WTC11 (cell line): ENCODE results near the gene SLC16A13. TPM values are rescaled to one million over a fixed set of nuclear protein-coding genes. Genes with fewer than 3 reads are reported as not detected.

Experiments used
- ATAC-seq: fragments of 200-7000 bp; cut with Tn5 transposase; 2 replicates; pipeline ENCODE4 v1.10.0; 2021; ENCODE audit warnings: mild to moderate bottlenecking, moderate library complexity
- CTCF ChIA-PET: fragments of 300-600 bp; sonication (Branson Sonifier 250); formaldehyde crosslinking; loops from one replicate; lab custom pipeline; 2021; ENCODE audit warnings: antibody characterized with exemption; lab: Charles Lee
- POLR2A ChIA-PET: fragments of 350-600 bp; sonication (Branson Sonifier 250); formaldehyde crosslinking; loops from one replicate; lab custom pipeline; 2021; ENCODE audit warnings: antibody characterized with exemption; lab: Charles Lee
- DNase-seq: peaks from one replicate; pipeline ENCODE4 v3.0.0; 2021; ENCODE audit warnings: low spot score
- H3K27ac Mint-ChIP-seq: 2 replicates; pipeline ENCODE4 v1.8.0; 2021; ENCODE audit warnings: mixed read lengths
- H3K27me3 Mint-ChIP-seq: 2 replicates; pipeline ENCODE4 v1.8.0; 2021; ENCODE audit warnings: low read depth, mild to moderate bottlenecking, moderate library complexity, mixed read lengths
- H3K36me3 Mint-ChIP-seq: 2 replicates; pipeline ENCODE4 v1.8.0; 2021; ENCODE audit warnings: mixed read lengths
- H3K4me1 Mint-ChIP-seq: 2 replicates; pipeline ENCODE4 v1.8.0; 2022; ENCODE audit warnings: mixed read lengths
- H3K4me3 Mint-ChIP-seq: 2 replicates; pipeline ENCODE4 v1.8.0; 2021; ENCODE audit warnings: mild to moderate bottlenecking, moderate library complexity, mixed read lengths
- H3K9me3 Mint-ChIP-seq: 2 replicates; pipeline ENCODE4 v1.8.0; 2021; ENCODE audit warnings: mixed read lengths
- ATF1 ChIP-seq: sonication (generic); formaldehyde crosslinking; IDR thresholded peaks from 2 replicates; pipeline ENCODE4 v1.8.1; 2023; ENCODE audit warnings: mild to moderate bottlenecking, moderate library complexity, missing genetic modification reagents
- ATF3 ChIP-seq: sonication (generic); formaldehyde crosslinking; conservative IDR thresholded peaks from 2 replicates; pipeline ENCODE4 v1.8.1; 2022; ENCODE audit warnings: mild to moderate bottlenecking, missing genetic modification reagents
- E2F4 ChIP-seq: sonication (generic); formaldehyde crosslinking; IDR thresholded peaks from 2 replicates; pipeline ENCODE4 v1.8.1; 2022; ENCODE audit warnings: low read depth, mild to moderate bottlenecking, moderate library complexity, missing genetic modification reagents, borderline replicate concordance
- E2F5 ChIP-seq: sonication (generic); formaldehyde crosslinking; IDR thresholded peaks from 2 replicates; pipeline ENCODE4 v1.8.1; 2022; ENCODE audit warnings: mild to moderate bottlenecking, moderate library complexity, missing genetic modification reagents
- ESRRA ChIP-seq: sonication (generic); formaldehyde crosslinking; IDR thresholded peaks from 2 replicates; pipeline ENCODE4 v1.8.1; 2022; ENCODE audit warnings: mild to moderate bottlenecking, missing genetic modification reagents, borderline replicate concordance
- GTF2I ChIP-seq: fragments of 250-450 bp; sonication (Bioruptor Pico); conservative IDR thresholded peaks from 2 replicates; pipeline ENCODE4 v1.4.0; 2021; ENCODE audit warnings: mild to moderate bottlenecking
- NFE2L1 ChIP-seq: sonication (generic); formaldehyde crosslinking; IDR thresholded peaks from 2 replicates; pipeline ENCODE4 v1.8.1; 2023; ENCODE audit warnings: missing genetic modification reagents
- PRRX2 ChIP-seq: fragments of 250-450 bp; sonication (Bioruptor Pico); IDR thresholded peaks from 2 replicates; pipeline ENCODE4 v1.8.0; 2021; ENCODE audit warnings: mild to moderate bottlenecking
- ZNF219 ChIP-seq: sonication (generic); formaldehyde crosslinking; IDR thresholded peaks from 2 replicates; pipeline ENCODE4 v1.8.0; 2023; ENCODE audit warnings: missing genetic modification reagents, mild to moderate bottlenecking, borderline replicate concordance
- ZNF281 ChIP-seq: sonication (generic); formaldehyde crosslinking; IDR thresholded peaks from 2 replicates; pipeline ENCODE4 v1.8.0; 2023; ENCODE audit warnings: mild to moderate bottlenecking, missing genetic modification reagents
- ZNF425 ChIP-seq: fragments of 250-450 bp; sonication (Bioruptor Pico); conservative IDR thresholded peaks from 2 replicates; pipeline ENCODE4 v1.9.0; 2021; ENCODE audit warnings: mild to moderate bottlenecking
- ZSCAN18 ChIP-seq: fragments of 250-450 bp; sonication (Bioruptor Pico); IDR thresholded peaks from 2 replicates; pipeline ENCODE4 v2.1.2; 2022; ENCODE audit warnings: mild to moderate bottlenecking, moderate library complexity
- total RNA-seq: library from RNA; stranded (reverse); gene quantifications from 3 replicates; pipeline ENCODE4 v1.2.3, GENCODE V29; 2021

The SLC16A13 gene
- total RNA-seq, 1 experiment from 2014 or later, result 5.2 TPM

- no peak for TF ChIP-seq ZNF281 (CRISPR knock-in tag)
These were observed 28.4 kb downstream of the SLC16A13 start (continued) for GRCh38 chr17:7064261-7064660.

- CTCF ChIA-PET, result no interaction called here
- Mint-ChIP-seq H3K27ac (no peak overlapping the region), H3K4me1 (no peaks in the 10 kb centered on the region; the same call in 1 of the 2 replicates)
These were observed 31.4 kb downstream of the SLC16A13 start for GRCh38 chr17:7067198-7067597.

GRCh38 chr17:7068268-7068667, 32.5 kb downstream of the SLC16A13 start:
- H3K4me3 Mint-ChIP-seq, result no peak overlapping the region
- ChIA-PET CTCF (no interaction called here), POLR2A (no interaction called here)
- H3K27ac Mint-ChIP-seq, result no peak overlapping the region
- no peak for TF ChIP-seq ZNF219
- TF ChIP-seq ZNF425, result no peak
- no peak for TF ChIP-seq ESRRA (CRISPR knock-in tag)
- TF ChIP-seq GTF2I, result no peak
- TF ChIP-seq ZSCAN18 (CRISPR knock-in tag), result no peak
- TF ChIP-seq E2F4 (CRISPR knock-in tag), result no peak
- H3K27me3 Mint-ChIP-seq, result peaks cover 43% of the 10 kb centered on the region
- H3K9me3 Mint-ChIP-seq, result peaks cover 35% of the 10 kb centered on the region
- no peaks in the 10 kb centered on the region; the same call in 1 of the 2 replicates for H3K4me1 Mint-ChIP-seq
- no peak for ATAC-seq
- H3K36me3 Mint-ChIP-seq, result peaks cover 21% of the 10 kb centered on the region
- no peak for DNase-seq

More at GRCh38 chr17:7067198-7067597, 31.4 kb downstream of the SLC16A13 start:
- TF ChIP-seq ATF3 (CRISPR knock-in tag) (no peak), ATF1 (CRISPR knock-in tag) (no peak), NFE2L1 (CRISPR knock-in tag) (no peak), PRRX2 (no peak), E2F5 (CRISPR knock-in tag) (no peak)
- peaks cover 35% of the 10 kb centered on the region for H3K9me3 Mint-ChIP-seq
- no peak overlapping the region for H3K4me3 Mint-ChIP-seq
- POLR2A ChIA-PET, result no interaction called here
- H3K36me3 Mint-ChIP-seq, result peaks cover 21% of the 10 kb centered on the region
- peaks cover 41% of the 10 kb centered on the region for H3K27me3 Mint-ChIP-seq
- DNase-seq (no peak), ATAC-seq (no peak)
